Measurements from ENCODE around the gene CCSAP.

DNA sequence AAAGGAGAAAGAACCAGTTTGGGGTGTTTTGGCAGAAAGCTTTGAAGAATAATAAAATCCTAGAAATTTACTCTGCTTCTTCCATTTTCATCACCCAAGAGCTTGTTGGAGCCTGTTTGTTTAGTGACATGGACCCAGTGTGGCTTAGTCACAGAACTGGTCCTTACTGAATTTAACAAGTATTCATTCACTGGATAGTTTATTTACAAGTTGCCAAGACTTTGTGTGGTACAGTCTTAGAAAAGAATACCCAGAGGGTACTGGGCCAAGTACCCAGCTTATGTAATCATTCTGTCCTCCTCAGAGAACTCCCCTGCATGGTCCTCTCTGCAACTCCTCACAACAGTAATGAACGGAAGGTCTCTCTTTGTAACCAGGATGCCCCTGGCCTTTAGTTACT, 55.6 kb downstream of the CCSAP start:
- TF ChIP-seq ATF1 (CRISPR knock-in tag; IDR thresholded peaks at IDR 0.05) = no peak
- TF ChIP-seq, protein P1, sequence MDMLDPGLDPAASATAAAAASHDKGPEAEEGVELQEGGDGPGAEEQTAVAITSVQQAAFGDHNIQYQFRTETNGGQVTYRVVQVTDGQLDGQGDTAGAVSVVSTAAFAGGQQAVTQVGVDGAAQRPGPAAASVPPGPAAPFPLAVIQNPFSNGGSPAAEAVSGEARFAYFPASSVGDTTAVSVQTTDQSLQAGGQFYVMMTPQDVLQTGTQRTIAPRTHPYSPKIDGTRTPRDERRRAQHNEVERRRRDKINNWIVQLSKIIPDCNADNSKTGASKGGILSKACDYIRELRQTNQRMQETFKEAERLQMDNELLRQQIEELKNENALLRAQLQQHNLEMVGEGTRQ (CRISPR knock-in tag; IDR thresholded peaks at IDR 0.05) = no peak
- TF ChIP-seq NR2C2 (CRISPR knock-in tag; IDR thresholded peaks at IDR 0.05) = no peak
- TF ChIP-seq, protein P2, sequence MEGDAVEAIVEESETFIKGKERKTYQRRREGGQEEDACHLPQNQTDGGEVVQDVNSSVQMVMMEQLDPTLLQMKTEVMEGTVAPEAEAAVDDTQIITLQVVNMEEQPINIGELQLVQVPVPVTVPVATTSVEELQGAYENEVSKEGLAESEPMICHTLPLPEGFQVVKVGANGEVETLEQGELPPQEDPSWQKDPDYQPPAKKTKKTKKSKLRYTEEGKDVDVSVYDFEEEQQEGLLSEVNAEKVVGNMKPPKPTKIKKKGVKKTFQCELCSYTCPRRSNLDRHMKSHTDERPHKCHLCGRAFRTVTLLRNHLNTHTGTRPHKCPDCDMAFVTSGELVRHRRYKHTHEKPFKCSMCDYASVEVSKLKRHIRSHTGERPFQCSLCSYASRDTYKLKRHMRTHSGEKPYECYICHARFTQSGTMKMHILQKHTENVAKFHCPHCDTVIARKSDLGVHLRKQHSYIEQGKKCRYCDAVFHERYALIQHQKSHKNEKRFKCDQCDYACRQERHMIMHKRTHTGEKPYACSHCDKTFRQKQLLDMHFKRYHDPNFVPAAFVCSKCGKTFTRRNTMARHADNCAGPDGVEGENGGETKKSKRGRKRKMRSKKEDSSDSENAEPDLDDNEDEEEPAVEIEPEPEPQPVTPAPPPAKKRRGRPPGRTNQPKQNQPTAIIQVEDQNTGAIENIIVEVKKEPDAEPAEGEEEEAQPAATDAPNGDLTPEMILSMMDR (IDR thresholded peaks at IDR 0.05) = no peak
- TF ChIP-seq RELA (CRISPR knock-in tag; IDR thresholded peaks at IDR 0.05; ENCODE audit: borderline replicate concordance) = no peak
- no peak for TF ChIP-seq SMAD4 (CRISPR knock-in tag; IDR thresholded peaks at IDR 0.05)
- no peak for TF ChIP-seq NFE2L1 (CRISPR knock-in tag; IDR thresholded peaks at IDR 0.05)
- TF ChIP-seq, protein P3, sequence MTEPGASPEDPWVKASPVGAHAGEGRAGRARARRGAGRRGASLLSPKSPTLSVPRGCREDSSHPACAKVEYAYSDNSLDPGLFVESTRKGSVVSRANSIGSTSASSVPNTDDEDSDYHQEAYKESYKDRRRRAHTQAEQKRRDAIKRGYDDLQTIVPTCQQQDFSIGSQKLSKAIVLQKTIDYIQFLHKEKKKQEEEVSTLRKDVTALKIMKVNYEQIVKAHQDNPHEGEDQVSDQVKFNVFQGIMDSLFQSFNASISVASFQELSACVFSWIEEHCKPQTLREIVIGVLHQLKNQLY (CRISPR knock-in tag; IDR thresholded peaks at IDR 0.05) = no peak
- TF ChIP-seq ZNF138 (CRISPR knock-in tag; conservative IDR thresholded peaks at IDR 0.05) = no peak
- TF ChIP-seq, protein P4, sequence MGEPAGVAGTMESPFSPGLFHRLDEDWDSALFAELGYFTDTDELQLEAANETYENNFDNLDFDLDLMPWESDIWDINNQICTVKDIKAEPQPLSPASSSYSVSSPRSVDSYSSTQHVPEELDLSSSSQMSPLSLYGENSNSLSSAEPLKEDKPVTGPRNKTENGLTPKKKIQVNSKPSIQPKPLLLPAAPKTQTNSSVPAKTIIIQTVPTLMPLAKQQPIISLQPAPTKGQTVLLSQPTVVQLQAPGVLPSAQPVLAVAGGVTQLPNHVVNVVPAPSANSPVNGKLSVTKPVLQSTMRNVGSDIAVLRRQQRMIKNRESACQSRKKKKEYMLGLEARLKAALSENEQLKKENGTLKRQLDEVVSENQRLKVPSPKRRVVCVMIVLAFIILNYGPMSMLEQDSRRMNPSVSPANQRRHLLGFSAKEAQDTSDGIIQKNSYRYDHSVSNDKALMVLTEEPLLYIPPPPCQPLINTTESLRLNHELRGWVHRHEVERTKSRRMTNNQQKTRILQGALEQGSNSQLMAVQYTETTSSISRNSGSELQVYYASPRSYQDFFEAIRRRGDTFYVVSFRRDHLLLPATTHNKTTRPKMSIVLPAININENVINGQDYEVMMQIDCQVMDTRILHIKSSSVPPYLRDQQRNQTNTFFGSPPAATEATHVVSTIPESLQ (CRISPR knock-in tag; IDR thresholded peaks at IDR 0.05) = no peak
- TF ChIP-seq ZNF671 (CRISPR knock-in tag; IDR thresholded peaks at IDR 0.05) = no peak
- no peak for TF ChIP-seq FOXK1 (CRISPR knock-in tag; IDR thresholded peaks at IDR 0.05)
